ENCODE results near the gene MAOB.

GRCh38 chrX:43809463-43809862 lies 72.8 kb downstream of the MAOB start:
- TF ChIP-seq ESRRG (CRISPR knock-in tag; IDR thresholded peaks at IDR 0.05): no peak
- no peak for TF ChIP-seq ARNTL (CRISPR knock-in tag; IDR thresholded peaks at IDR 0.05; ENCODE audit: borderline replicate concordance, low read depth)
- TF ChIP-seq CSRNP3 (CRISPR knock-in tag; IDR thresholded peaks at IDR 0.05): no peak
- no peak for TF ChIP-seq CREB5 (CRISPR knock-in tag; IDR thresholded peaks at IDR 0.05; ENCODE audit: low read depth)
- TF ChIP-seq ZFP30 (CRISPR knock-in tag; IDR thresholded peaks at IDR 0.05): no peak
- TF ChIP-seq POU6F1 (CRISPR knock-in tag; IDR thresholded peaks at IDR 0.05; ENCODE audit: borderline replicate concordance, low read depth): no peak
- TF ChIP-seq ZFP3 (CRISPR knock-in tag; IDR thresholded peaks at IDR 0.05): no peak
- no peak for TF ChIP-seq RARB (CRISPR knock-in tag; IDR thresholded peaks at IDR 0.05)
- no peak for TF ChIP-seq PPARA (CRISPR knock-in tag; IDR thresholded peaks at IDR 0.05; ENCODE audit: borderline replicate concordance)
- no peak for TF ChIP-seq TOX (CRISPR knock-in tag; IDR thresholded peaks at IDR 0.05; ENCODE audit: borderline replicate concordance)
- TF ChIP-seq PATZ1 (CRISPR knock-in tag; IDR thresholded peaks at IDR 0.05; ENCODE audit: borderline replicate concordance): no peak
- no peak for TF ChIP-seq BACH2 (CRISPR knock-in tag; IDR thresholded peaks at IDR 0.05; ENCODE audit: borderline replicate concordance)
- no peak for TF ChIP-seq ZNF8 (CRISPR knock-in tag; IDR thresholded peaks at IDR 0.05)
- TF ChIP-seq OSR1 (CRISPR knock-in tag; IDR thresholded peaks at IDR 0.05): no peak
